Muscle layer of duodenum (tissue), 2 donors: ENCODE data around the gene COL23A1.

ENCODE experiments used
- H3K27ac ChIP-seq: one replicate; pipeline ENCODE4 v1.7.0; 2013; ENCODE audit warnings: mild to moderate bottlenecking, low read length
- H3K27me3 ChIP-seq: one replicate; pipeline ENCODE4 v1.7.0; 2013; ENCODE audit warnings: low read depth, mild to moderate bottlenecking, control low read depth, low read length
- H3K36me3 ChIP-seq, 2 donors: one replicate each; pipeline ENCODE4 v1.7.0; 2013; ENCODE audit warnings: low read length in 2 of 2, control low read depth in 1 of 2, mild to moderate bottlenecking in 1 of 2; ENCODE audit not compliant: insufficient read depth in 2 of 2, control insufficient read depth in 1 of 2
- H3K4me1 ChIP-seq, 2 donors: one replicate each; pipeline ENCODE4 v1.7.0; 2013; ENCODE audit warnings: low read length in 2 of 2, mild to moderate bottlenecking in 2 of 2, control low read depth in 1 of 2, moderate library complexity in 1 of 2; ENCODE audit not compliant: insufficient read depth in 2 of 2, control insufficient read depth in 1 of 2
- H3K4me3 ChIP-seq, 2 donors: one replicate each; pipeline ENCODE4 v1.7.0; 2013; ENCODE audit warnings: low read length in 2 of 2, low read depth in 1 of 2, mild to moderate bottlenecking in 1 of 2
- H3K9me3 ChIP-seq, 2 donors: one replicate each; pipeline ENCODE4 v1.7.0; 2013; ENCODE audit warnings: low read length in 2 of 2, control low read depth in 1 of 2, mild to moderate bottlenecking in 1 of 2; ENCODE audit not compliant: control insufficient read depth in 1 of 2
- donor health status: healthy.

Gene COL23A1

DNA sequence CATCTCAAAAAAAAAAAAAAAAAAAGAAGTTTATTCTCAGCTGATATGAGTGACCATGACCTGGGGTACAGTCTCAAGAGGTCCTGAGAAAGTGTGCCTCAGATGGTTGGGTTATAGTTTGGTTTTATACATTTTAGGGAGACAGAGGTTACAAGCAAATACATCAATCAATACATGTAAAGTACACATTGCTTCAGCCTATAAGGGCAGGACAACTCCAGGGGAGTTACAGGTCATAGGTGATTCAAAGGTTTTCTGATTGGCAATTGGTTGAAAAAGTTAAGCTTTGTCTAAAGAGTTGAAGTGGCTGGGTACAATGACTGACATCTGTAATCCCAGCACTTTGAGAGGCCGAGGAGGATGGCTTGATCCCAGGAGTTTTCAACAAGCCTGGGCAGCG, 400.8 kb downstream of the COL23A1 start:
- Histone ChIP-seq H3K9me3 (no peaks in the 10 kb centered on the region), H3K36me3 (no peaks in the 10 kb centered on the region), H3K27ac (no peak overlapping the region), H3K4me1 (no peaks in the 10 kb centered on the region), H3K27me3 (no peaks in the 10 kb centered on the region), H3K4me3 (no peak overlapping the region)
